KMS-11 (cell line): Measurements from ENCODE around the gene FBN1.

ENCODE experiments used
- H2AFZ ChIP-seq: fragments of 200-600 bp; sonication (generic); 2 replicates; pipeline ENCODE4 v1.6.1; 2016; ENCODE audit warnings: antibody characterized with exemption, mixed run types, low read depth
- H3K27ac ChIP-seq: fragments of 200-600 bp; sonication (generic); 2 replicates; pipeline ENCODE4 v1.6.1; 2016; ENCODE audit warnings: mild to moderate bottlenecking, mixed run types
- H3K27me3 ChIP-seq: fragments of 200-600 bp; sonication (generic); 2 replicates; pipeline ENCODE4 v1.6.1; 2017; ENCODE audit warnings: mild to moderate bottlenecking, low read depth, mixed run types, moderate library complexity; ENCODE audit not compliant: insufficient read depth
- H3K36me3 ChIP-seq: fragments of 200-600 bp; sonication (generic); 2 replicates; pipeline ENCODE4 v1.6.1; 2017; ENCODE audit warnings: mild to moderate bottlenecking, mixed run types; ENCODE audit not compliant: insufficient read depth
- H3K4me1 ChIP-seq: fragments of 200-600 bp; sonication (generic); 2 replicates; pipeline ENCODE4 v1.6.1; 2016; ENCODE audit warnings: mild to moderate bottlenecking, low read depth, mixed run types; ENCODE audit not compliant: poor library complexity, severe bottlenecking
- H3K4me2 ChIP-seq: fragments of 200-600 bp; sonication (generic); 2 replicates; pipeline ENCODE4 v1.7.0; 2016; ENCODE audit warnings: mild to moderate bottlenecking, mixed run types
- H3K4me3 ChIP-seq: fragments of 200-600 bp; sonication (generic); IDR thresholded peaks from 2 replicates; pipeline ENCODE4 v1.6.1; 2017; ENCODE audit warnings: low read depth, low read length, mixed read lengths; ENCODE audit not compliant: insufficient read depth
- H3K79me2 ChIP-seq: fragments of 200-600 bp; sonication (generic); 2 replicates; pipeline ENCODE4 v1.6.1; 2016; ENCODE audit warnings: low read depth, mixed run types; ENCODE audit not compliant: insufficient read depth
- H3K9ac ChIP-seq: fragments of 200-600 bp; sonication (generic); 2 replicates; pipeline ENCODE4 v1.6.1; 2016; ENCODE audit warnings: mild to moderate bottlenecking, mixed run types
- H4K20me1 ChIP-seq: fragments of 200-600 bp; sonication (generic); 2 replicates; pipeline ENCODE4 v1.6.1; 2016; ENCODE audit warnings: mild to moderate bottlenecking, mixed run types; ENCODE audit not compliant: insufficient read depth
- CTCF ChIP-seq: fragments of 200-600 bp; sonication (generic); conservative IDR thresholded peaks from 2 replicates; pipeline ENCODE4 v1.6.1; 2017; ENCODE audit warnings: low read depth, mild to moderate bottlenecking, antibody characterized with exemption, low read length, moderate library complexity, mixed read lengths

The FBN1 gene

GRCh38 chr15:48385031-48385830 lies 260.3 kb downstream of the FBN1 start:
- H3K79me2 ChIP-seq, result no peaks in the 10 kb centered on the region
- no peak overlapping the region for H3K9ac ChIP-seq
- no peaks in the 10 kb centered on the region for H3K36me3 ChIP-seq
- TF ChIP-seq CTCF, result no peak
- no peaks in the 10 kb centered on the region for H3K27me3 ChIP-seq
- no peak overlapping the region for H3K27ac ChIP-seq
- H3K4me2 ChIP-seq, result no peak overlapping the region
- no peaks in the 10 kb centered on the region for H3K4me1 ChIP-seq
- H2AFZ ChIP-seq, result no peak overlapping the region
- H4K20me1 ChIP-seq, result no peaks in the 10 kb centered on the region
- H3K4me3 ChIP-seq, result no peak overlapping the region

- H3K36me3 ChIP-seq, result no peaks in the 10 kb centered on the region
- H3K4me2 ChIP-seq, result no peak overlapping the region
- TF ChIP-seq CTCF, result no peak
- H3K79me2 ChIP-seq, result no peaks in the 10 kb centered on the region
- no peak overlapping the region for H3K27ac ChIP-seq
- H3K9ac ChIP-seq, result no peak overlapping the region
- H3K27me3 ChIP-seq, result no peaks in the 10 kb centered on the region
- H2AFZ ChIP-seq, result no peak overlapping the region
- H4K20me1 ChIP-seq, result no peaks in the 10 kb centered on the region
- no peak overlapping the region for H3K4me3 ChIP-seq
- no peaks in the 10 kb centered on the region for H3K4me1 ChIP-seq
These were observed 260.9 kb downstream of the FBN1 start for GRCh38 chr15:48384616-48385015.

GRCh38 chr15:48383031-48383430 lies 262.5 kb downstream of the FBN1 start:
- no peak overlapping the region for H3K4me3 ChIP-seq
- no peaks in the 10 kb centered on the region for H3K4me1 ChIP-seq
- no peaks in the 10 kb centered on the region for H3K79me2 ChIP-seq
- no peak overlapping the region for H3K27ac ChIP-seq
- no peak for TF ChIP-seq CTCF
- no peaks in the 10 kb centered on the region for H3K36me3 ChIP-seq
- no peak overlapping the region for H3K9ac ChIP-seq
- H4K20me1 ChIP-seq, result no peaks in the 10 kb centered on the region
- no peaks in the 10 kb centered on the region for H3K27me3 ChIP-seq
- no peak overlapping the region for H2AFZ ChIP-seq
- H3K4me2 ChIP-seq, result no peak overlapping the region

- Histone ChIP-seq H3K4me3 (no peak overlapping the region), H3K4me2 (no peak overlapping the region), H3K36me3 (no peaks in the 10 kb centered on the region), H3K27me3 (no peaks in the 10 kb centered on the region), H4K20me1 (no peaks in the 10 kb centered on the region), H3K79me2 (no peaks in the 10 kb centered on the region), H3K27ac (no peak overlapping the region), H2AFZ (no peak overlapping the region), H3K9ac (no peak overlapping the region), H3K4me1 (no peaks in the 10 kb centered on the region)
- no peak for TF ChIP-seq CTCF
These were observed 263.6 kb downstream of the FBN1 start for GRCh38 chr15:48381861-48382260.
